ENCODE results near the gene NOS1AP. TPM values are rescaled to one million over a fixed set of nuclear protein-coding genes. Genes with fewer than 3 reads are reported as not detected.

The NOS1AP gene
- total and polyA plus RNA-seq, 3 experiments from 2014 or later, result 0.07 TPM; not detected in 2

DNA sequence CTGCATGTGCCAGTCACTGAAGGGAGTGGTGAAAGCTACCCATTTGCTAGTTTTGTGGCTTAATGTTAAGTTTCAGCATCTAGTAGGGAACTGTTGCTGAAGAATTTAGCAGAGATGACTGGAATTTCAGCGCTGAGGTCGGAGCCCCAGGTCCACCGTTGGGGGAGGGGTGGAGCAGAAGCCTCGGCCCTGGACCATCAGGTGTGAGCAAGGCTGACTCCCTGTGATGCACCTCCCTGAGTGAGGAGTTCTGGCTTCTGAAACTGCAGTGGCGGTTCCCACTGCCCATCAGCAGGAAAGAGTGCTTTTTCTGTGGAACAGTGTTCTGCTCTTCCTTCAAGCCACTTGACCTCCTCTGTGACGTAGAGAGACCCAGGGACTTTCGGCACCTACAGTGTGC lies 1.3 kb downstream of the NOS1AP start:
- Mint-ChIP-seq H3K9me3 (no peaks in the 10 kb centered on the region), H3K4me3 (peak overlapping the region; percentile 76 to 90 (median 80)), H3K4me1 (peaks cover 14 to 21% (median 19%) of the 10 kb centered on the region in 3 donors), H3K36me3 (no peaks in the 10 kb centered on the region), H3K27ac (no peak overlapping the region), H3K27me3 (peaks cover 34 to 81% of the 10 kb centered on the region in 2 donors)
- peaks cover 13% of the 10 kb centered on the region for H3K4me1 ChIP-seq (ENCODE audit: insufficient read depth, low read length)
- H3K27ac ChIP-seq (ENCODE audit: low read depth, low read length), result no peak overlapping the region
- H3K9me3 ChIP-seq (ENCODE audit: low read length), result no peaks in the 10 kb centered on the region
- CTCF ChIA-PET, result no interaction called here
- no peaks in the 10 kb centered on the region for H3K36me3 ChIP-seq (ENCODE audit: insufficient read depth, low read length)
- H3K4me3 ChIP-seq (ENCODE audit: low read length), result no peak overlapping the region
- POLR2A ChIA-PET, result no interaction called here
- DNase-seq, result no peak
- H3K27me3 ChIP-seq (ENCODE audit: insufficient read depth, low read length, poor library complexity, severe bottlenecking), result peaks cover 32% of the 10 kb centered on the region

- H3K4me1 ChIP-seq (ENCODE audit: insufficient read depth, low read length), result peaks cover 13% of the 10 kb centered on the region
- no peak overlapping the region for H3K27ac Mint-ChIP-seq
- peaks cover 35 to 85% of the 10 kb centered on the region in 2 donors for H3K27me3 Mint-ChIP-seq
- H3K4me1 Mint-ChIP-seq, result peaks cover 14 to 21% (median 19%) of the 10 kb centered on the region in 3 donors
- ChIA-PET POLR2A (no interaction called here), CTCF (no interaction called here)
- no peak overlapping the region for H3K4me3 ChIP-seq (ENCODE audit: low read length)
- no peaks in the 10 kb centered on the region for H3K36me3 ChIP-seq (ENCODE audit: insufficient read depth, low read length)
- H3K27ac ChIP-seq (ENCODE audit: low read depth, low read length), result no peak overlapping the region
- no peak for DNase-seq
- H3K36me3 Mint-ChIP-seq, result no peaks in the 10 kb centered on the region
- no peaks in the 10 kb centered on the region for H3K9me3 ChIP-seq (ENCODE audit: low read length)
- no peak overlapping the region for H3K4me3 Mint-ChIP-seq
- no peaks in the 10 kb centered on the region for H3K9me3 Mint-ChIP-seq
- peaks cover 35% of the 10 kb centered on the region for H3K27me3 ChIP-seq (ENCODE audit: insufficient read depth, low read length, poor library complexity, severe bottlenecking)
Measured at GRCh38 chr1:162072740-162073139, 3.2 kb downstream of the NOS1AP start.

DNA sequence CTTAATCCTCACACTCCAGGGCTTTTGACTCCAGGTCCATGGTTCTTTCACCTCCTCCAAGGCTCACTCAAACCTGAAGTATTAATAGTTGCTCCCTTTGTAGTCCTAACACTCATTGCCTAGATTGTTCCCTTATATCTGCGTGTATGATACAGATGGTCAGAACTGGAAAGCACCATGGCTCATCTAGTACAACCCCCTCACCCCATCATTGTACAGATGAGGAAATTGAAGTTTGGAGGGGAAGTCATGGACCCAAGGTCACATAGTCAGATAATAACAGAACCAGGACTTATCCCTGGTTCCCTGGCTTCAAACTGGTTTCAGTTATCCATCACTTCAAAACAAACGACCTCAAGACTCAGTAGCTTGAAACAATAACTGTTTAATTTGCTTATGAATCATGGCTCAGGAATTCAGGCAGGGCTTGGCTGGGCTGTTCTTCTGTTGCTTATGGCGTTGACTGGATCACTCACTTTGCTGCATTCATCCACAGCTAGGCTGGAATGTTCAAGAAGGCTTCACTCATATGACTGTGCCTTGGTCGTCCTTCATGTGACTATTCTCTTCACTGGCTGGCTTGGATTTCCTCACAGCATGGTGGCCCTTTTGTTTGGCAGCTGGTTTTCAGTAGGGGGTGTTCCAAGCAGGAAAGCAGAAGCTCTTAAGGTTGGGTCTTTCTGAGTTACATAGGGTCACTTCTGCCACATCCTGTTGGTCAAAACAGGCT lies 5.0 kb downstream of the NOS1AP start:
- Mint-ChIP-seq H3K36me3 (no peaks in the 10 kb centered on the region), H3K27me3 (peaks cover 46 to 86% of the 10 kb centered on the region in 2 donors), H3K9me3 (no peaks in the 10 kb centered on the region), H3K4me1 (peaks cover 9 to 13% (median 12%) of the 10 kb centered on the region in 3 donors), H3K4me3 (no peak overlapping the region), H3K27ac (no peak overlapping the region)
- Histone ChIP-seq H3K27me3 (ENCODE audit: insufficient read depth, low read length, poor library complexity, severe bottlenecking) (peaks cover 30% of the 10 kb centered on the region), H3K36me3 (ENCODE audit: insufficient read depth, low read length) (no peaks in the 10 kb centered on the region), H3K4me1 (ENCODE audit: insufficient read depth, low read length) (peaks cover 8% of the 10 kb centered on the region), H3K27ac (ENCODE audit: low read depth, low read length) (no peak overlapping the region), H3K4me3 (ENCODE audit: low read length) (no peak overlapping the region), H3K9me3 (ENCODE audit: low read length) (no peaks in the 10 kb centered on the region)
- ChIA-PET POLR2A (no interaction called here), CTCF (no interaction called here)
- DNase-seq, result no peak

GRCh38 chr1:162075862-162076261 lies 6.4 kb downstream of the NOS1AP start:
- Mint-ChIP-seq H3K4me1 (peaks cover 4 to 5% (median 5%) of the 10 kb centered on the region in 3 donors), H3K36me3 (no peaks in the 10 kb centered on the region), H3K9me3 (no peaks in the 10 kb centered on the region), H3K27ac (no peak overlapping the region), H3K4me3 (no peak overlapping the region), H3K27me3 (peaks cover 46 to 82% of the 10 kb centered on the region in 2 donors)
- ChIA-PET POLR2A (no interaction called here), CTCF (no interaction called here)
- DNase-seq, result no peak
- Histone ChIP-seq H3K27ac (ENCODE audit: low read depth, low read length) (no peak overlapping the region), H3K36me3 (ENCODE audit: insufficient read depth, low read length) (no peaks in the 10 kb centered on the region), H3K27me3 (ENCODE audit: insufficient read depth, low read length, poor library complexity, severe bottlenecking) (peaks cover 23% of the 10 kb centered on the region), H3K9me3 (ENCODE audit: low read length) (no peaks in the 10 kb centered on the region), H3K4me3 (ENCODE audit: low read length) (no peak overlapping the region), H3K4me1 (ENCODE audit: insufficient read depth, low read length) (no peaks in the 10 kb centered on the region)

DNA sequence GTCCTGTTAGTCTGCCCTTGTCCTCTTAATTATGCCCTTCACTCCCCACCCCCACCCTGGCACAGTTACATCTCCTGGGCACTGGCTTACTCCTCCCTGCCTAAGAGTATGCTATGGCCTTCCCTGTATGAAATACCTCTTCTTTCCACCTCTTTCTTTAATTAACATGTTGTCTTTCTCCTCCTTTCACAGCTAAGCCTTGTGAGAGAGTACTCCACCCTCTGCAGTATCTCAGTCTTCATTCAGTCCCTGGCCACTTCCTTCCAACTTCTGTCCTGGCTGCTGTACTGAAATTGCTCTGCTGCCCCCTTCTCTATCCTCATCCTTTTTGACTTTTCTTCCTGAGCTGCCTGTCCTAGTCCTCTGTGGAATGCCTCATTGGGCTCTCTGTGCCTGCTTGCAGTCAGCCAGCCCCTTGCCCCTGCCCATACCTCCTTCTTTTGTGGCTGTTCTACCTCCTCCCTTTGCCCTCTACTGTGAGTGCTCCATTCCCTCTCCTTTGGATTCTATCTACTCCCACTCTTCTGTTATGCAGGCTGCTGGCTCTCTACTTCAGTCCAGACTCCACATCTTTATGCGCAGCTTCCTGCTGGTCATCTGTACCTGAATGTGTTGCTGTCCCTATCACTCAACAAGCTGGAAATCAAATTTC lies 8.3 kb downstream of the NOS1AP start:
- ChIA-PET CTCF (no interaction called here), POLR2A (no interaction called here)
- Histone ChIP-seq H3K27ac (ENCODE audit: low read depth, low read length) (no peak overlapping the region), H3K9me3 (ENCODE audit: low read length) (no peaks in the 10 kb centered on the region), H3K36me3 (ENCODE audit: insufficient read depth, low read length) (no peaks in the 10 kb centered on the region), H3K27me3 (ENCODE audit: insufficient read depth, low read length, poor library complexity, severe bottlenecking) (peaks cover 10% of the 10 kb centered on the region), H3K4me3 (ENCODE audit: low read length) (no peak overlapping the region), H3K4me1 (ENCODE audit: insufficient read depth, low read length) (no peaks in the 10 kb centered on the region)
- Mint-ChIP-seq H3K27me3 (peaks cover 34 to 69% of the 10 kb centered on the region in 2 donors), H3K9me3 (peaks cover 0 to 2% (median 0%) of the 10 kb centered on the region in 5 donors), H3K36me3 (no peaks in the 10 kb centered on the region), H3K4me3 (no peak overlapping the region), H3K27ac (no peak overlapping the region), H3K4me1 (no peaks in the 10 kb centered on the region)
- DNase-seq, result no peak

DNA sequence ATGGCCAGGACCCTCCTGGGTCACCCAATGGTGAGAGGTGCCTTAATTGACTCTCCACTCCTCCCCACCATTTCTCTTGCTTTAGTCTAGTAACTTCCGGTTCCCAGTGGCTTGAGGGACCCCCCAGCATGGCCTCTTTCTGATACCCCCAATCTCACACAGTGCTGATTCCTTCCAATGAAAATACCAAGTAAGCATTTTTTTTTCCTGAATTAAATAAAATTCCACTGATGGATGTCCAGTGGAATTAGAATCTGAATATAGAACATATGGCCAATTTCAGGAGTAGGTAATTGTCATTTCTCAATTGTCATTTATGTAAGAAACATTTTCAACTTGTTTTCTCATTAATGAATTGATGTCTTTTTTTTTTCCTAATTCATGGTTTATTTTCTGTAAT lies 9.5 kb downstream of the NOS1AP start:
- H3K4me3 Mint-ChIP-seq, result no peak overlapping the region
- Histone ChIP-seq H3K36me3 (ENCODE audit: insufficient read depth, low read length) (no peaks in the 10 kb centered on the region), H3K4me3 (ENCODE audit: low read length) (no peak overlapping the region), H3K27me3 (ENCODE audit: insufficient read depth, low read length, poor library complexity, severe bottlenecking) (peaks cover 9% of the 10 kb centered on the region), H3K9me3 (ENCODE audit: low read length) (no peaks in the 10 kb centered on the region), H3K27ac (ENCODE audit: low read depth, low read length) (no peak overlapping the region), H3K4me1 (ENCODE audit: insufficient read depth, low read length) (no peaks in the 10 kb centered on the region)
- H3K27me3 Mint-ChIP-seq, result peaks cover 26 to 64% of the 10 kb centered on the region in 2 donors
- POLR2A ChIA-PET, result no interaction called here
- no peak overlapping the region for H3K27ac Mint-ChIP-seq
- no peak for DNase-seq
- peaks cover 1 to 4% (median 2%) of the 10 kb centered on the region in 5 donors for H3K9me3 Mint-ChIP-seq
- peaks cover 0 to 2% (median under 1%) of the 10 kb centered on the region in 3 donors for H3K36me3 Mint-ChIP-seq
- CTCF ChIA-PET, result no interaction called here
- no peaks in the 10 kb centered on the region for H3K4me1 Mint-ChIP-seq

DNA sequence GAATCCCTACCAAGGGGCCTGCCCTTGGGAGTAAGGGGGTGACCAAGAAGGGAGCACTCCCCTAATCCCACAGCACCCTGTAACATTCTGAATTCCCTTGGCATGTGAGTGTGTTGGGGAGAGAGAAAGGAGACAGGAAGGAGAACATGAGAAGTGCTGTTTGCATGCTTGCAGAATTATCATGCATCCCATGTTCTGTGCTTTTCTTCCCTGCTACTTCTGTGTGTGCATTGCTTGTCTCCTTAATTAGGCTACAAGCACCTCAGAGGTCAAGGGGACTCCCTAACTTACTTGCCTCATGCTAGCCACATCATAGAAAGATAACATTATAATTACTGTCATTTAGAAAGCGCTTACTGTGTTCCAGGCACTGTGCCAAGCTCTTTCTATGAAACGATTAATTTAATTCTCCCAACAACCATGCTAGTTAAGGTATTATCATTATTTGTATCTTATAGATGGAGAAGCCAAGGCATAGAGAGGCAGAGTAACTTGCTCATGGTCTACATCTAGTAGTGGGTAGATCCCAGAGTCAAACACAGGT lies 11.1 kb downstream of the NOS1AP start:
- H3K36me3 ChIP-seq (ENCODE audit: insufficient read depth, low read length), result no peaks in the 10 kb centered on the region
- ChIA-PET CTCF (no interaction called here), POLR2A (no interaction called here)
- Mint-ChIP-seq H3K36me3 (peaks cover 0 to 4% (median 2%) of the 10 kb centered on the region in 3 donors), H3K4me3 (no peak overlapping the region), H3K9me3 (peaks cover 2 to 8% (median 4%) of the 10 kb centered on the region in 5 donors), H3K27ac (no peak overlapping the region), H3K4me1 (no peaks in the 10 kb centered on the region), H3K27me3 (peaks cover 17 to 59% of the 10 kb centered on the region in 2 donors)
- no peaks in the 10 kb centered on the region for H3K4me1 ChIP-seq (ENCODE audit: insufficient read depth, low read length)
- H3K4me3 ChIP-seq (ENCODE audit: low read length), result no peak overlapping the region
- no peaks in the 10 kb centered on the region for H3K9me3 ChIP-seq (ENCODE audit: low read length)
- no peak overlapping the region for H3K27ac ChIP-seq (ENCODE audit: low read depth, low read length)
- no peak for DNase-seq
- peaks cover 9% of the 10 kb centered on the region for H3K27me3 ChIP-seq (ENCODE audit: insufficient read depth, low read length, poor library complexity, severe bottlenecking)

DNA sequence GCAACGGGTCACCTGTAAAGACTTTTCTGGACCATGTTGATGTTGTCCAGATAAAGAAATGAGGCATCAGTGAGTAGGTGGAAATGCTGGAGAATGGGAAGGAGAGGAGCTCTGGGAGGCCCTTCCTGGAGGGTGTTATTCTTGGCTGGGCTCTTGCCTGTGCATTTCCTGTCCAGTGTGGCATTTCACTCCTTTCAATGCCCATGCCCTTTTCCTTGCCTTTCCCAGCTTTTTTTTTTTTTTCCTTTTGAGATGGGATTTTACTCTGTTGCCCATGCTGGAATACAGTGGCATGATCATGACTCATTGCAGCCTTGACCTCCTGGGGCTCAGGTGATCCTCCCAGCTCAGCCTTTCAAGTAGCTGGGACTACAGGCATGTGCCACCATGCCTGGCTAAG lies 11.8 kb downstream of the NOS1AP start:
- no peaks in the 10 kb centered on the region for H3K9me3 ChIP-seq (ENCODE audit: low read length)
- H3K4me1 Mint-ChIP-seq, result no peaks in the 10 kb centered on the region
- no peak overlapping the region for H3K27ac Mint-ChIP-seq
- no peak overlapping the region for H3K4me3 Mint-ChIP-seq
- CTCF ChIA-PET, result no interaction called here
- H3K36me3 Mint-ChIP-seq, result peaks cover 0 to 4% (median 2%) of the 10 kb centered on the region in 3 donors
- peaks cover 19 to 59% of the 10 kb centered on the region in 2 donors for H3K27me3 Mint-ChIP-seq
- H3K36me3 ChIP-seq (ENCODE audit: insufficient read depth, low read length), result no peaks in the 10 kb centered on the region
- POLR2A ChIA-PET, result no interaction called here
- peaks cover 13% of the 10 kb centered on the region for H3K27me3 ChIP-seq (ENCODE audit: insufficient read depth, low read length, poor library complexity, severe bottlenecking)
- H3K27ac ChIP-seq (ENCODE audit: low read depth, low read length), result no peak overlapping the region
- H3K4me1 ChIP-seq (ENCODE audit: insufficient read depth, low read length), result no peaks in the 10 kb centered on the region
- H3K4me3 ChIP-seq (ENCODE audit: low read length), result no peak overlapping the region
- peaks cover 2 to 8% (median 4%) of the 10 kb centered on the region in 5 donors for H3K9me3 Mint-ChIP-seq
- DNase-seq, result no peak

Data from CD8-positive, alpha-beta memory T cell (primary cell).